Neural progenitor cell (in vitro differentiated cells): ENCODE results near the gene ATAD3B. TPM values are rescaled to one million over a fixed set of nuclear protein-coding genes. Genes with fewer than 3 reads are reported as not detected.
"Not testable (repeated sequence)": the region's sequence is repeated elsewhere in the genome, so short reads cannot be mapped to it uniquely, and the experiment has no call there.

ENCODE experiments used
- DNase-seq: peaks from one replicate; pipeline ENCODE4 v3.0.0-alpha.2; 2016; ENCODE audit warnings: low spot score
- H2AFZ ChIP-seq: fragments of 200-600 bp; sonication (generic); replicated peaks from 2 replicates; pipeline ENCODE4 v1.6.1; 2016; ENCODE audit warnings: antibody characterized with exemption
- H3F3A ChIP-seq: fragments of 200-600 bp; sonication (generic); 2 replicates; pipeline ENCODE4 v1.6.1; 2016; ENCODE audit warnings: antibody characterized with exemption, low read depth
- H3K27ac ChIP-seq: fragments of 200-600 bp; sonication (generic); 2 replicates; pipeline ENCODE4 v1.5.1; 2016; ENCODE audit warnings: mild to moderate bottlenecking
- H3K27me3 ChIP-seq: fragments of 200-600 bp; sonication (generic); 2 replicates; pipeline ENCODE4 v1.6.1; 2016; ENCODE audit warnings: mild to moderate bottlenecking, moderate library complexity
- H3K36me3 ChIP-seq: fragments of 200-600 bp; sonication (generic); 2 replicates; pipeline ENCODE4 v1.5.1; 2016
- H3K4me1 ChIP-seq: fragments of 200-600 bp; sonication (generic); 2 replicates; pipeline ENCODE4 v1.6.1; 2016; ENCODE audit warnings: mixed run types
- H3K4me2 ChIP-seq: fragments of 200-600 bp; sonication (generic); 2 replicates; pipeline ENCODE4 v1.6.1; 2016
- H3K4me3 ChIP-seq: fragments of 200-600 bp; sonication (generic); 2 replicates; pipeline ENCODE4 v1.5.1; 2016
- H3K79me2 ChIP-seq: fragments of 200-600 bp; sonication (generic); 2 replicates; pipeline ENCODE4 v1.6.1; 2016; ENCODE audit warnings: low read depth
- H3K9ac ChIP-seq: fragments of 200-600 bp; sonication (generic); 2 replicates; pipeline ENCODE4 v1.6.1; 2016
- H3K9me3 ChIP-seq: fragments of 200-600 bp; sonication (generic); 2 replicates; pipeline ENCODE4 v1.5.1; 2016; ENCODE audit warnings: low read depth
- H4K20me1 ChIP-seq: fragments of 200-600 bp; sonication (generic); 2 replicates; pipeline ENCODE4 v1.6.1; 2016; ENCODE audit warnings: low read depth
- H3K27ac Mint-ChIP-seq: 3 replicates; pipeline ENCODE4 v1.8.0; 2021; ENCODE audit warnings: mixed read lengths
- H3K27me3 Mint-ChIP-seq: 2 replicates; pipeline ENCODE4 v1.8.0; 2022; ENCODE audit warnings: low read depth, mild to moderate bottlenecking, inconsistent platforms, moderate library complexity, mixed read lengths; ENCODE audit not compliant: insufficient read depth
- H3K36me3 Mint-ChIP-seq: 3 replicates; pipeline ENCODE4 v1.8.0; 2021; ENCODE audit warnings: mixed read lengths
- H3K4me1 Mint-ChIP-seq: 3 replicates; pipeline ENCODE4 v1.8.0; 2021; ENCODE audit warnings: mixed read lengths
- H3K4me3 Mint-ChIP-seq: 3 replicates; pipeline ENCODE4 v1.8.0; 2021; ENCODE audit warnings: mild to moderate bottlenecking, moderate library complexity, mixed read lengths
- H3K9me3 Mint-ChIP-seq: 3 replicates; pipeline ENCODE4 v1.8.0; 2020; ENCODE audit warnings: mixed read lengths
- EZH2 ChIP-seq: fragments of 200-600 bp; sonication (generic); IDR thresholded peaks from 2 replicates; pipeline ENCODE4 v1.6.1; 2017; ENCODE audit warnings: antibody characterized with exemption, mild to moderate bottlenecking, moderate library complexity
- EZH2phosphoT487 ChIP-seq: fragments of 200-600 bp; sonication (generic); IDR thresholded peaks from 2 replicates; pipeline ENCODE4 v1.6.1; 2017; ENCODE audit warnings: antibody characterized with exemption
- total RNA-seq: library from RNA; depleted of rRNA; stranded (reverse); fragments of >200 nt; gene quantifications from 2 replicates; pipeline ENCODE4 v1.2.3, GENCODE V29; 2015; ENCODE audit warnings: low replicate concordance
- TF ChIP-seq, protein P1 (sequence below): fragments of 200-600 bp; sonication (generic); IDR thresholded peaks from 2 replicates; pipeline ENCODE4 v1.5.1; 2017; ENCODE audit warnings: antibody characterized with exemption, mild to moderate bottlenecking

ATAD3B gene
- total RNA-seq, 1 donor from 2014 or later: 9.3 TPM

- no peak overlapping the region for H3K27ac ChIP-seq
- DNase-seq: no peak
- no peak overlapping the region for H2AFZ ChIP-seq
- no peaks in the 10 kb centered on the region for H3K9me3 Mint-ChIP-seq
- no peaks in the 10 kb centered on the region for H3K9me3 ChIP-seq
- H3K36me3 ChIP-seq: no peaks in the 10 kb centered on the region
- no peaks in the 10 kb centered on the region for H3K4me1 Mint-ChIP-seq
- no peak overlapping the region for H3K9ac ChIP-seq
- H3F3A ChIP-seq: no peaks in the 10 kb centered on the region
- no peak overlapping the region for H3K27ac Mint-ChIP-seq
- H3K4me3 ChIP-seq: no peak overlapping the region
- H3K4me1 ChIP-seq: no peaks in the 10 kb centered on the region
- H3K79me2 ChIP-seq: no peaks in the 10 kb centered on the region
- H3K27me3 Mint-ChIP-seq: peaks cover 3% of the 10 kb centered on the region
- H3K36me3 Mint-ChIP-seq: no peaks in the 10 kb centered on the region
- no peaks in the 10 kb centered on the region for H4K20me1 ChIP-seq
- no peak overlapping the region for H3K4me3 Mint-ChIP-seq
- TF ChIP-seq EZH2: no peak
- TF ChIP-seq, protein P1, sequence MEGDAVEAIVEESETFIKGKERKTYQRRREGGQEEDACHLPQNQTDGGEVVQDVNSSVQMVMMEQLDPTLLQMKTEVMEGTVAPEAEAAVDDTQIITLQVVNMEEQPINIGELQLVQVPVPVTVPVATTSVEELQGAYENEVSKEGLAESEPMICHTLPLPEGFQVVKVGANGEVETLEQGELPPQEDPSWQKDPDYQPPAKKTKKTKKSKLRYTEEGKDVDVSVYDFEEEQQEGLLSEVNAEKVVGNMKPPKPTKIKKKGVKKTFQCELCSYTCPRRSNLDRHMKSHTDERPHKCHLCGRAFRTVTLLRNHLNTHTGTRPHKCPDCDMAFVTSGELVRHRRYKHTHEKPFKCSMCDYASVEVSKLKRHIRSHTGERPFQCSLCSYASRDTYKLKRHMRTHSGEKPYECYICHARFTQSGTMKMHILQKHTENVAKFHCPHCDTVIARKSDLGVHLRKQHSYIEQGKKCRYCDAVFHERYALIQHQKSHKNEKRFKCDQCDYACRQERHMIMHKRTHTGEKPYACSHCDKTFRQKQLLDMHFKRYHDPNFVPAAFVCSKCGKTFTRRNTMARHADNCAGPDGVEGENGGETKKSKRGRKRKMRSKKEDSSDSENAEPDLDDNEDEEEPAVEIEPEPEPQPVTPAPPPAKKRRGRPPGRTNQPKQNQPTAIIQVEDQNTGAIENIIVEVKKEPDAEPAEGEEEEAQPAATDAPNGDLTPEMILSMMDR: no peak
- no peak for TF ChIP-seq EZH2phosphoT487
- H3K27me3 ChIP-seq: no peaks in the 10 kb centered on the region
- H3K4me2 ChIP-seq: no peak overlapping the region
Observed at GRCh38 chr1:1452882-1453281, 18.7 kb upstream of the ATAD3B start.

DNA sequence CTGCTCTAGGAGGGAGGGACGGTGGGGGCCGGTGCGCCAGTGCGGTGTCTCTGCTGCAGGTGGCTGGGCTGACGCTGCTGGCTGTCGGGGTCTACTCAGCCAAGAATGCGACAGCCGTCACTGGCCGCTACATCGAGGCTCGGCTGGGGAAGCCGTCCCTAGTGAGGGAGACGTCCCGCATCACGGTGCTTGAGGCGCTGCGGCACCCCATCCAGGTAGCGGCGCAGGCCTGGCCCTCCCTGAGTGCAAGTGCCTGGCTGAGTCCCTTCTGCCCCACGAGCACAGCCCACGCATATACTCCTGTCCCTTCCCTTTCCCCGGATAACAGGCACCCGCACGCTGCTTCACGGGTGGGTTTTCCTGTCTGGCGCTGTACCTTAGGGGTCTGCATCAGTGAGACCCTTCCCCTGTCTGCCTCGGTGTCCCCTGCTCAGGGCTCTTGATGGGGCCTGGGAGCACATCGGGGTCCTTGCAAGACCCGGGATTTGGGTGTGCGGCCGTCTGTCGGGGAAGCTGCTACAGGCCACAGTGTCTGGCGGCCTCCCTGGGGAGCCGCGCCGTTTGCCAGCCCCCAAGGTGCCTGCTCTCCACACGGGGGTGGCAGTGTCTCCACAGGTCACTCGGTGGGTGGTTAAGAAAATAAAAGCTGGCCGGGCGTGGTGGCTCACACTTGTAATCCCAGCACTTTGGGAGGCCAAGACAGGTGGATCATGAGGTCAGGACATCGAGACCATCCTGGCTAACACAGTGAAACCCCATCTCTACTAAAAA lies 17.1 kb upstream of the ATAD3B start:
- not testable (repeated sequence) for H3K9me3 ChIP-seq, H3K79me2 ChIP-seq, H3K4me1 Mint-ChIP-seq, H3K4me3 ChIP-seq, H3K4me3 Mint-ChIP-seq, H3F3A ChIP-seq, H3K27ac ChIP-seq, H2AFZ ChIP-seq, H3K36me3 Mint-ChIP-seq, DNase-seq, H3K4me2 ChIP-seq, H4K20me1 ChIP-seq, H3K27me3 ChIP-seq, H3K27me3 Mint-ChIP-seq, H3K36me3 ChIP-seq, H3K4me1 ChIP-seq, H3K27ac Mint-ChIP-seq, H3K9me3 Mint-ChIP-seq, H3K9ac ChIP-seq

DNA sequence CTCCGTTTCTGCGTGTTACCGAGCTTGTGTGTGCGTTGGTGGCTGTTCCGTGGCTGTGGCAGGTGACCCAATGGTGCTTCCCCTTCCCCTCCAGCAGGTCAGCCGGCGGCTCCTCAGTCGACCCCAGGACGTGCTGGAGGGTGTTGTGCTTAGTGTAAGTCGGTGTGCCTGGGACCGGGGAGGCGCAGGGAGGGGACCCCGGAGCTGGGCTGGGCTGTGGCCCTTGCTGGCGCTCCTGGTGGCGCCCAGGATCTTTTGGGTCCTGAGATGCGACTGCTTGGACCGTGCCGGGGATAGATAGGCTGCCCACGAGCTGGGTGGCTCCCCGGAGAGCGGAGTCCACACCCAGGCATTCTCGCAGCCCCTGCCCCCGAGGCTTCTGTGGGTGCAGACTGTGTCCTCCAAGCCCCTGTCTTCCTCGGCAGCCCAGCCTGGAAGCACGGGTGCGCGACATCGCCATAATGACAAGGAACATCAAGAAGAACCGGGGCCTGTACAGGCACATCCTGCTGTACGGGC lies 16.1 kb upstream of the ATAD3B start:
- Mint-ChIP-seq H3K4me1 (no peaks in the 10 kb centered on the region), H3K9me3 (no peaks in the 10 kb centered on the region), H3K27me3 (peaks cover 4% of the 10 kb centered on the region), H3K4me3 (no peak overlapping the region), H3K27ac (no peak overlapping the region), H3K36me3 (no peaks in the 10 kb centered on the region)
- TF ChIP-seq, protein P1: no peak
- TF ChIP-seq EZH2: no peak
- TF ChIP-seq EZH2phosphoT487: no peak
- Histone ChIP-seq H3K79me2 (no peaks in the 10 kb centered on the region), H3F3A (no peaks in the 10 kb centered on the region), H3K27ac (no peak overlapping the region), H3K36me3 (no peaks in the 10 kb centered on the region), H3K9ac (no peak overlapping the region), H3K27me3 (no peaks in the 10 kb centered on the region), H3K9me3 (no peaks in the 10 kb centered on the region), H3K4me1 (no peaks in the 10 kb centered on the region), H3K4me3 (no peak overlapping the region), H3K4me2 (no peak overlapping the region), H4K20me1 (no peaks in the 10 kb centered on the region), H2AFZ (no peak overlapping the region)
- DNase-seq: no peak

DNA sequence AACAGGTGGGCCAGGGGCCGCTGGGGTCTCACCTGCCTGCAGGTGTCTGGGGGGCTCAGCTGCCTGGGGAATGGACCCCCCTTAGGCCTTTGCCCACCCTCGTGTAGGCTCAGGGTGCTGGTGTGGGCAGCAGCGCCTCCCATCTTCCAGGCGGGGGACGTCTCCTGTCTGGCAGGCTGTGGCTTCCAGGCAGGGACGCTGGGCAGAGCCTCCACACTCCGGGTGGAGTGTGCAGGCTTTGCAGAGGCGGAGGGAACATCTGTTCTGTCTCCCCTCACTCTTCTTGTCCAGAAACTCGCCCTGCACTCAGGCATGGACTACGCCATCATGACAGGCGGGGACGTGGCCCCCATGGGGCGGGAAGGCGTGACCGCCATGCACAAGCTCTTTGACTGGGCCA lies 15.6 kb upstream of the ATAD3B start:
- H3K27me3 Mint-ChIP-seq, H3K4me1 ChIP-seq, H3K27ac Mint-ChIP-seq, H3K36me3 ChIP-seq, H3K9me3 Mint-ChIP-seq, H3K9me3 ChIP-seq, DNase-seq, H3K27ac ChIP-seq, H4K20me1 ChIP-seq, H3K79me2 ChIP-seq, H3K4me1 Mint-ChIP-seq, H3K4me3 ChIP-seq, H3K9ac ChIP-seq, H3K4me2 ChIP-seq, H2AFZ ChIP-seq, H3K36me3 Mint-ChIP-seq, H3K4me3 Mint-ChIP-seq, H3K27me3 ChIP-seq, H3F3A ChIP-seq: not testable (repeated sequence)

DNA sequence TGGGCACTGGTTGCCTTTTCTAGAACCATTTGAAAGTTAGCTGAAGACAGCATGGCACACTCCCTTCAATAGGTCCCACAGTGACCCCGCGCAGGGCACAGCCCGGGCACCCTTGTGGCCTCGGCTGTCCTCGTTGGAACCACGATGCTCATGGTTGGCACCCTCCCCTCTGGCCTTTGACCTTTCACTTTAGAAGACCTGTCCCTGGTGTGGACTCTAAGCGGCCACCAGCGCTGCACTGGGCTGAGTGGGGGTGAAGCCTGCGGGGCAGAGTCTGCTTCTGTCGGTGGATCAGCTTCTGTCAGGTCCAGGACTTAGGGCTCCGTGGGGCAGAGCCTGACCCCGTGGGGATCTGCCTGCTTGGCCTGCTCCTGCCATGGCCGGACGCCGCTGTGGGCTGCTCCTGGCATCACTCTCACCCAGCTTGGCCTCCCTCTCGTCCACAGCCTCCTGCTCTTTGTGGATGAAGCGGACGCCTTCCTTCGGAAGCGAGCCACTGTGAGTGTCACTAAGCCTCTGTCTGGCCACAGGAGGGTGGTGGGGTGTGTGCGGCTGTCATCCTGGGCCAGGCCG lies 14.8 kb upstream of the ATAD3B start:
- H3K27ac ChIP-seq, H3K9ac ChIP-seq, H3K4me2 ChIP-seq, H3K36me3 Mint-ChIP-seq, H3K27me3 ChIP-seq, H3K36me3 ChIP-seq, H3K27me3 Mint-ChIP-seq, H3K4me1 Mint-ChIP-seq, H3K4me3 Mint-ChIP-seq, H3K4me1 ChIP-seq, H3K79me2 ChIP-seq, H3K9me3 ChIP-seq, DNase-seq, H3K4me3 ChIP-seq, H2AFZ ChIP-seq, H4K20me1 ChIP-seq, H3F3A ChIP-seq, H3K9me3 Mint-ChIP-seq: not testable (repeated sequence)
- H3K27ac Mint-ChIP-seq: peak overlapping the region; percentile 29

DNA sequence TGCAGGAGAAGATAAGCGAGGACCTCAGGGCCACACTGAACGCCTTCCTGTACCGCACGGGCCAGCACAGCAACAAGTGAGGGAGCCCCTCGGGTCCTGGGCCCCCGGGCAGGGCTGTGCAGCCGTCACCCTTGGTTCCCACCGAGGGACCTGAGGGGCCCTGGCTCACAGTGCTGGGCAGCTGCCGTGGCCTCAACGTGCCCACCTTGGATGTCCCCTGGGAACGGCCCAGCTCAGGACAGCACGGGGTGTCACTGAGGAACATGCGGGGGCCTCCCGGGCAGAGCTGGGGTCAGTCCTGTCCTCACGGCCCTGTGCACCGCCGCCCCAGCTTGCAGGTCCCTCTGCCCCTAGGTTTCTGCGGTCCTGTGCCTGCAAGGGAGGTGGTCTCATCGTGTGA lies 12.4 kb upstream of the ATAD3B start:
- H3K27ac ChIP-seq, H3K9ac ChIP-seq, H3K27me3 Mint-ChIP-seq, H3K4me1 Mint-ChIP-seq, H3K4me1 ChIP-seq, H3K9me3 Mint-ChIP-seq, DNase-seq, H3K79me2 ChIP-seq, H3K36me3 Mint-ChIP-seq, H3K36me3 ChIP-seq, H3K4me3 ChIP-seq, H3K27me3 ChIP-seq, H2AFZ ChIP-seq, H3K27ac Mint-ChIP-seq, H4K20me1 ChIP-seq, H3F3A ChIP-seq, H3K4me3 Mint-ChIP-seq, H3K9me3 ChIP-seq, H3K4me2 ChIP-seq: not testable (repeated sequence)
